GM10248 (cell line): ENCODE results near the gene NOS2.

Experiments used
- CTCF ChIA-PET: fragments of 300-600 bp; sonication (Branson Sonifier 250); formaldehyde crosslinking; extraction: SDS; loops from one replicate; lab custom pipeline; 2021; ENCODE audit warnings: antibody characterized with exemption; lab: Yijun Ruan, JAX
- POLR2A ChIA-PET: fragments of 350-650 bp; sonication (Branson Sonifier 250); formaldehyde crosslinking; extraction: SDS; loops from one replicate; lab custom pipeline; 2020; ENCODE audit warnings: antibody characterized with exemption; lab: Yijun Ruan, JAX
- DNase-seq: peaks from one replicate; pipeline ENCODE4 v3.0.0; 2012; ENCODE audit errors: extremely low spot score
- CTCF ChIP-seq: IDR thresholded peaks from 2 replicates; pipeline ENCODE4 v1.5.1; 2012; ENCODE audit warnings: mild to moderate bottlenecking, low read depth; ENCODE audit errors: extremely low read depth, missing control alignments, control extremely low read depth

NOS2 gene

GRCh38 chr17:27808628-27809027 is 8.3 kb upstream of the NOS2 start:
- CTCF ChIA-PET = interaction anchor here (0.6 to 20.5 kb wide), 11 partner anchors 9 to 443 kb away, joined by 3 to 560 read pairs (median 5); partner anchors contain the start of gene LYRM9
- TF ChIP-seq CTCF = no peak
- POLR2A ChIA-PET = interaction anchor here (0.7 kb wide), 1 partner anchor 84 kb away, joined by 3 read pairs; no protein-coding TSS in a partner anchor
- DNase-seq = peak; percentile 48

- no peak for TF ChIP-seq CTCF
- peak; percentile 78 for DNase-seq
- ChIA-PET CTCF (interaction anchor here (0.6 to 20.5 kb wide), 20 partner anchors 9 to 444 kb away, joined by 3 to 560 read pairs (median 5); partner anchors contain the start of gene LYRM9), POLR2A (interaction anchor here (0.7 kb wide), 1 partner anchor 85 kb away, joined by 3 read pairs; no protein-coding TSS in a partner anchor)
Observed at GRCh38 chr17:27807567-27808470, 7.5 kb upstream of the NOS2 start.

GRCh38 chr17:27805520-27806146 is 5.3 kb upstream of the NOS2 start:
- ChIA-PET CTCF (interaction anchor here (0.6 to 20.5 kb wide), 49 partner anchors 9 to 744 kb away, joined by 3 to 560 read pairs (median 5); partner anchors contain the start of gene LYRM9), POLR2A (interaction anchor here (0.6 to 1.1 kb wide), 2 partner anchors 75 to 620 kb away, joined by 5 to 7 read pairs; no protein-coding TSS in a partner anchor)
- DNase-seq = peak; percentile 82
- peak; percentile 82 for TF ChIP-seq CTCF

- CTCF ChIA-PET = interaction anchor here (1.0 to 20.5 kb wide), 16 partner anchors 8 to 530 kb away, joined by 4 to 560 read pairs (median 19); partner anchors contain the start of gene LYRM9
Observed at GRCh38 chr17:27804113-27804512, 3.8 kb upstream of the NOS2 start.

GRCh38 chr17:27802962-27803680 is 2.8 kb upstream of the NOS2 start:
- ChIA-PET CTCF (interaction anchor here (1.0 to 20.5 kb wide), 6 partner anchors 7 to 89 kb away, joined by 3 to 560 read pairs (median 14); partner anchors contain the start of gene LYRM9), POLR2A (no interaction called here)
- no peak for DNase-seq
- no peak for TF ChIP-seq CTCF

More at GRCh38 chr17:27804113-27804512, 3.8 kb upstream of the NOS2 start:
- no peak for DNase-seq
- POLR2A ChIA-PET = no interaction called here
- TF ChIP-seq CTCF = no peak
